Measurements from ENCODE around the gene EPS8.

GRCh38 chr12:15801770-15802744 lies 12.9 kb upstream of the EPS8 start:
- TF ChIP-seq MAX (IDR thresholded peaks at IDR 0.05; ENCODE audit: low read depth) = no peak
- TF ChIP-seq CTCF (IDR thresholded peaks at IDR 0.05) = no peak
- TF ChIP-seq RAD21 (IDR thresholded peaks at IDR 0.05; ENCODE audit: low read length) = no peak

Data from SK-N-SH (cell line).